ENCODE results near the gene CMSS1. TPM values are rescaled to one million over a fixed set of nuclear protein-coding genes. Genes with fewer than 3 reads are reported as not detected.

CMSS1 gene
- total RNA-seq, 2 experiments from 2014 or later = 34.8 to 37.2 TPM

DNA sequence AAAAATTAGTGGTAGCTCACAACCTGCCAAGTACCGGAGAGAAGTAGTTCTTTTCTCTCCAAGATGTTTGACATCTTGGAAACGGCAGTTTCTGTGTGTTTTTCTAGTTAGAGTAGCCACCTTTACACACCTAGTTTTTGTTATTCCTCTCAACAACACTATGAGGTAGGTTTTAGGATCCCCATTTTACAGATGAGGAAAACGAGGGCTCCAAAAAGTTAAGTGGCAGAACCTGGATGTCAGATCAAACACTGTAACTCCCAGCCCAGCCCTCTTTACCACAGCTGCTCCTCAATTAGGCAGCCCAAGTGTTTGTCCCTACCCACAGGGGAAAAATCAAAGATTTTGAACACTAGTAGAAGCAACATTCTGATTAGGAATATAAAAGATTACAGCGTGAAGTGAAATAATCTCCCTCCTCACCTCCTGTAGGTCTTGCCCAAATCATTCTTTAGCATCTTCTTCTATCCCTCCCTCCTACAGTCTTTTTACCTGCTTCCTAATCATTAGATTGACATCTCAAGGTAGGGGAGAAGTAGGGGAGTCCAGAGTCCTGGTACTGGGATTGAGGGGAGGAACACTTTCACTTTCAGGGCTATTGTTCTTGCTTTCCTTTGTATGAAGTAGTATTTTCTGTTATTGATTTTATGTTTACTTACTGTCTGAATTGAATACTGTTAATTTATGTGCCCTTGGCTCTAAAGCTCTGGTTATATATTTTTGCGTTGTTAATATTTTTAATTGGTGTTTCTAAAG, 142.6 kb downstream of the CMSS1 start:
- Mint-ChIP-seq H3K27me3 (no peaks in the 10 kb centered on the region), H3K4me3 (no peak overlapping the region), H3K4me1 (peaks cover 2% of the 10 kb centered on the region), H3K36me3 (ENCODE audit: low read depth) (no peaks in the 10 kb centered on the region), H3K27ac (no peak overlapping the region), H3K9me3 (no peaks in the 10 kb centered on the region)
- CTCF ChIA-PET = interaction anchor here (0.9 to 2.0 kb wide), 3 partner anchors 10 to 87 kb away, joined by 3 to 6 read pairs (median 3); no protein-coding TSS in a partner anchor
- POLR2A ChIA-PET = no interaction called here
- no peak for DNase-seq

DNA sequence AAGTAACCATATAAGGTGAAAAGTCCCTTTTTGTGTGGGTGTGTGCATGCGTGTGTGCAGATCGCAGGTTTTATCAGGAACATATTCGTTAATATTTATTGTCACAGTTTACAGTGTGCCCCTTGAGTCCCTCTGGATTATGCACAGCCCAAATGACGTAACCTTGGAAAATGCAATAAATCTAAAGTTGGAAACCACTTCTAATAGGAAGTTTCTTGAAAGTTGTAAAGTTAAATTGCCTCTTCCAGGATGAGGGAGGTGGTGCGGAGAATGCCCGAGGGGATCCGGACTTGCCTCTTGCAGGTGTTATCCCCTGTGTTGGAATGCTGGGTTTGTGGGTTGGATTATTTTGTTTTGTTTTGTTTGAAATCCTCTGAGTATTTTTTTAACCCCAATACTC, 143.3 kb downstream of the CMSS1 start:
- Mint-ChIP-seq H3K4me1 (peaks cover 2% of the 10 kb centered on the region), H3K4me3 (no peak overlapping the region), H3K27me3 (no peaks in the 10 kb centered on the region), H3K9me3 (no peaks in the 10 kb centered on the region), H3K36me3 (ENCODE audit: low read depth) (no peaks in the 10 kb centered on the region), H3K27ac (no peak overlapping the region)
- DNase-seq = no peak
- CTCF ChIA-PET = interaction anchor here (1.1 kb wide), 1 partner anchor 10 kb away, joined by 3 read pairs; no protein-coding TSS in a partner anchor
- POLR2A ChIA-PET = no interaction called here

DNA sequence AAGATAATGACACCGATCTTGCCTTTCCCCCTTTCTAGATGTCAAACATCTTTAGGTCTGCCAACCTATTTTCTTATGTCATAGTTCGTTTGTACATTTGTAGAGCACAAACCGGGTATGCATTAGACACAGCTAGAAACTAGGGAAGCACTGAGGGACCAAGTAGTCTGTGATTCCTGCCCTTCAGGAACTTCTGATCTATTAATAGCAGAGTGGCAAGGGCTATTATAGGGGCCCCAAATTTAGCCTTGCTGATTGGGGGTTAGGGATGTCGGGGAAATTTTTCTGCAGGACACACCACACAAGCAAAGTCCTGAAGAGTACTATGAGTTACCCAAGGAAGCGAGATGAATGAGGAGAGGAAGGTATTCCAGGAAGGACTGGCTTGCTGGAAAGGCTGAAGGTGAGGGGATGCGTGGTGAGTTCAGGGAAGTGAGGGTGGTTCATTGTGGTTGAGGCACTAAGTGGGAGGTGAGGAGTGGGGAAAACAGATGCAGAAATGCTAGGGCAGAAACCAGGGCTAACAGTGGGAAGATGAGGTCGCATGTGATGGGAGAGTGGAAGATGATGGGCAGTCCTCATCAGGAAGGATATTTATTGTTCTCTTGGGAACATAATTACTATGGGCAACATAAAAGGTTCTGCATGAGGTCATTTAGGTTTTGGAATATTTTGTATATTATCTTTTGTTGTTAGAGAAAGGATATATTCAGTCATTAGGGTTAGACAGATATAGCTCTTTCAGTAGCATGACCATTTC, 144.3 kb downstream of the CMSS1 start:
- H3K4me1 Mint-ChIP-seq = peaks cover 2% of the 10 kb centered on the region
- no peak for DNase-seq
- no peaks in the 10 kb centered on the region for H3K27me3 Mint-ChIP-seq
- H3K4me3 Mint-ChIP-seq = no peak overlapping the region
- POLR2A ChIA-PET = no interaction called here
- no peaks in the 10 kb centered on the region for H3K36me3 Mint-ChIP-seq (ENCODE audit: low read depth)
- CTCF ChIA-PET = no interaction called here
- no peaks in the 10 kb centered on the region for H3K9me3 Mint-ChIP-seq
- no peak overlapping the region for H3K27ac Mint-ChIP-seq

DNA sequence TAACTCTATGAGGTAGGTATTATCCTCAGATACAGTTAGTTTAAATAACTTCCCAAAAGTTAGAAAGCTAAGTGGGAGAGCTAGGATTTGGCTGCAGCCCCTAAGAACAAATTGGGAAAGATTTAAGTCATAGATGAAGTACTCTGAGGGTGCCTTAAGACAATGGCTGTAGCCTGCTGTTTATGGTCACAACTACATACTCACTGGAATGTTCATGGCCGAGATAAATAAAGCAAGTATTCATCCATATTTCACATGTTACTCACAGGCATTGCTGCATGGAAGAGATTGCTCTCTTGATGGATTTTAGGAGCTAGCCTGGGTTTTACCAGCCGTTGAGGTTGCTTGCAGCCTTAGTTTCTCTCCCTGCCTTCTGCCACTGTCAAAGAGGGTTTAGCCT, 145.0 kb downstream of the CMSS1 start:
- no peak for DNase-seq
- POLR2A ChIA-PET = no interaction called here
- Mint-ChIP-seq H3K9me3 (no peaks in the 10 kb centered on the region), H3K4me3 (no peak overlapping the region), H3K4me1 (peaks cover 2% of the 10 kb centered on the region), H3K27me3 (no peaks in the 10 kb centered on the region), H3K27ac (no peak overlapping the region), H3K36me3 (ENCODE audit: low read depth) (no peaks in the 10 kb centered on the region)
- CTCF ChIA-PET = no interaction called here

DNA sequence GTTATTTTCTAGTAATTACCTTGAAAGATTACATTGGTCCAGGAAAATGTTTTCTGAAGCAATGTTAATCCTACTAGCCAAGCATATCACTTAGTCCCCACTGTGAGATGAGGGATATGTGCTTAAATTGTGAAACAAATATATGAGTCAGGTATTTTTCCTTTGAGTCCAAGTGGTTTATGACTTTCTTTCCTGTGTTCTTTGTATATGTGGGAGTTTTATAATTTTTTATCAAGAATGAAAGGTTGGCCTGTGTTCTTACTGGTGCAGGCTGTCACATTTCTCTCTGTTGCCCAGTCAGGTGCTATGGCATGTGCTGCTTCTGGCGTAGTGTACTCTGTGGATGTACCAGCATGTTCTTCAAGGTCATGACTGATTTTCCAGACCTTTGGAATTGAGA, 147.4 kb downstream of the CMSS1 start:
- no peak overlapping the region for H3K4me3 Mint-ChIP-seq
- ChIA-PET POLR2A (no interaction called here), CTCF (interaction anchor here (1.2 kb wide), 1 partner anchor 79 kb away, joined by 3 read pairs; no protein-coding TSS in a partner anchor)
- H3K27ac Mint-ChIP-seq = no peak overlapping the region
- H3K36me3 Mint-ChIP-seq (ENCODE audit: low read depth) = no peaks in the 10 kb centered on the region
- no peaks in the 10 kb centered on the region for H3K9me3 Mint-ChIP-seq
- H3K4me1 Mint-ChIP-seq = peaks cover 12% of the 10 kb centered on the region
- no peak for DNase-seq
- no peaks in the 10 kb centered on the region for H3K27me3 Mint-ChIP-seq

DNA sequence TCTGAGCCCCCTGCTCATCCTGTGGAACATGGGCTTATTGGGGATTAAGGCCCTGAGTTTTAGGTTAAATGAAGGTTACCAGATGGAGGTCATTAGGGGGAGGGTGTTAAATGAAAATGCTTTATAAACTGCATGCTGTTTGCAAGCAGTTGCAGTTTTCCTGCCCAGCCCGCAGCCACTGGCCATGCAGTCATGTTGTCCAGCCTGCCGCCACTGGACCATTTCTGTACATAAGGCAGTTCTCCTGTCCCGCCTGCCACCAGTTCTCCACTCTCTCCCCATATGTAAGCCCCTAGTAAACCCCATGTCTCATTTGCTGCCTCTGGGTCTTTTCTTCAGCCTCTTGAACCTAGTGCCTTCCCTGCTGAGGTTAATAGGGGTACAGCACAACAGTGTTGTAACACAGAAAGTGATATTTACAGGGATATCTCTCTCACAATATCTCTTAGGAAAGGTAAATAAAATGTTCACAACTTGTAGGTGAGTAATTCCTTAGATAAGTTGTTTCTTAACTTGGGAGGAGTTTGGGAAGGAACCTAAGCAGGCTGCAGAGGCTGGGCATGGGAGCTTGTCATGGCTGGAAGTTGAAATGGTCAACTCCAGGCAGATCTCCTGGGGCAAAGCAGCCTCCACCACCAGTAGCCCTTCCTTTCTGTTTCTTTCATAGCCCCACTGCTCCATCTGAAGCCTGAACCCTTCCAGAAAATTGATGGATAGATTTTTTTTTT, 148.2 kb downstream of the CMSS1 start:
- no peaks in the 10 kb centered on the region for H3K27me3 Mint-ChIP-seq
- H3K4me3 Mint-ChIP-seq = no peak overlapping the region
- H3K36me3 Mint-ChIP-seq (ENCODE audit: low read depth) = no peaks in the 10 kb centered on the region
- H3K9me3 Mint-ChIP-seq = no peaks in the 10 kb centered on the region
- no peak for DNase-seq
- POLR2A ChIA-PET = no interaction called here
- CTCF ChIA-PET = no interaction called here
- peaks cover 18% of the 10 kb centered on the region for H3K4me1 Mint-ChIP-seq
- no peak overlapping the region for H3K27ac Mint-ChIP-seq

DNA sequence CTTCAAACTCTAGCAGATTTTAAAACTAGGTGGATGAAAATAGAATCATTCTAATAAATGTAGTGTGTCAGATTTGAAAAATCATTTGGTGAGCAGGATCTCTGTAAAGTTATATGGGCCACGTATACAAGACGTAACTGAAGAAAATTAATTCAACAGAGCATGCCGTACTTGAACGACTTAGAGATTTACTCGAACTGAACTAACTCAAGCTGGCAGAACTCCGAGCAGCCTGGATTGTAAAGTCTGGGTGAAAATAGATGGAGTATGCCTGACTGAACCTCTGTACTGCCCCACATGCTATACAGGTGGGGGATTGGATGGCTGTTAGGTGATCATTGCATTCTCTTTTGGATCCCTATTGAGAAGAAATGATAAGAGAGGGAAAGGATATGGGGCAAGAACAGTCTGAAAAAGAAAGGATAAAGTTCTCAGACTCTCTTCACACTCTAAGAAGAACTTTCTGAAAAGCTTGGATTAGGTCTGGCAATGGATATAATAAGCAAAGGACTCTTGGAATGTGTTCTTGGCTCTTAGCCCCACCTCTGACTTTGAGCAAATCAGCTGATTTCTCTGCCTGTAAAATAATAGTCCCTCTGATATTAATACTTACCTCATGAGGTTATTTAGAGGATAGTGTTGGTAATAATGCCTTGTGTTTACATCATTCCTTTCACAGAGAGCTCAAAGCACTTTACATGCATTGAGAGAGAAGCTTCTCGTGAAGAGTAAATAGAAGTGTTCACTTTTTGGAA, 149.2 kb downstream of the CMSS1 start:
- Mint-ChIP-seq H3K27ac (no peak overlapping the region), H3K36me3 (ENCODE audit: low read depth) (no peaks in the 10 kb centered on the region), H3K4me1 (peaks cover 18% of the 10 kb centered on the region), H3K9me3 (no peaks in the 10 kb centered on the region), H3K4me3 (no peak overlapping the region), H3K27me3 (no peaks in the 10 kb centered on the region)
- no peak for DNase-seq
- POLR2A ChIA-PET = no interaction called here
- CTCF ChIA-PET = no interaction called here

DNA sequence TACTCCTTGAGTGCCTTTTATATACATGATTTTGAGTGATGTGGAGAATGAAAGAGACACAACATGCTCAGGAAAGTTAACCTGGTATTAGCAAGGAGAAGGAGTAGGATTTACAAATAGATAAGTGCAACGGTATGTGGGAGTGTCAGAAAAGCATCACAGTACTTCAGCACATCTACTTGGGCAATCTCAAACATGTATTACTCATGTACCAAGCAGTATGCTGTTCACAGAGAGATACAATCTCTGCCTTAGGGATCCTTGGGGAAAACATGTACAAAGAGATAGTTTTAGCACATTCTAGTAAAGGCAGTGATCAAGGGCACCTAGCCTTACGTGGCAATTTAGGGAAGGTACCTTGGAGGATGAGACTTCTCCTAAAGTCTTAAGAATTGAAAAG, 150.1 kb downstream of the CMSS1 start:
- no peaks in the 10 kb centered on the region for H3K9me3 Mint-ChIP-seq
- no peak overlapping the region for H3K27ac Mint-ChIP-seq
- no peak overlapping the region for H3K4me3 Mint-ChIP-seq
- CTCF ChIA-PET = no interaction called here
- no peak for DNase-seq
- POLR2A ChIA-PET = no interaction called here
- H3K27me3 Mint-ChIP-seq = no peaks in the 10 kb centered on the region
- peaks cover 18% of the 10 kb centered on the region for H3K4me1 Mint-ChIP-seq
- H3K36me3 Mint-ChIP-seq (ENCODE audit: low read depth) = no peaks in the 10 kb centered on the region

DNA sequence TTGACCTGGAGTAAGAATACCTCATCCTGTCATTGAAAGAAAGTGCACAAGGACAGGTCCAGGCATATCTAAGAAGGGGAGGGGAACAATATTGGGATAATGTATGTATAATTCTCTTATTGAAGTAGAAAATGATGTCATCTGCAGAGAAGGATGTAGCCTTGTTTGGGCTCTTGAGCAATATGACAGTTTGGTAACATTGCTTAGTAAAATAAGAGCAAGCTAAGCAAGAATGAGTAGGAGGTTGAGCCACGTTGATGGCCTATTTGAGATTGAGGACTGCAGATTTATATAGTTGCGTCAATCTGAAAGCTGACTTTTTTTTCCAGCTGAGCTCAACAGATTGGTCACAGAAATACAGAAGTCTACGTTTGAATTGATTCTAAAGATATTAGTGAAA, 151.5 kb downstream of the CMSS1 start:
- Mint-ChIP-seq H3K9me3 (no peaks in the 10 kb centered on the region), H3K36me3 (ENCODE audit: low read depth) (no peaks in the 10 kb centered on the region), H3K4me1 (peaks cover 18% of the 10 kb centered on the region), H3K4me3 (no peak overlapping the region), H3K27ac (no peak overlapping the region), H3K27me3 (no peaks in the 10 kb centered on the region)
- no peak for DNase-seq
- CTCF ChIA-PET = interaction anchor here (1.3 kb wide), 1 partner anchor 18 kb away, joined by 3 read pairs; no protein-coding TSS in a partner anchor
- POLR2A ChIA-PET = no interaction called here

DNA sequence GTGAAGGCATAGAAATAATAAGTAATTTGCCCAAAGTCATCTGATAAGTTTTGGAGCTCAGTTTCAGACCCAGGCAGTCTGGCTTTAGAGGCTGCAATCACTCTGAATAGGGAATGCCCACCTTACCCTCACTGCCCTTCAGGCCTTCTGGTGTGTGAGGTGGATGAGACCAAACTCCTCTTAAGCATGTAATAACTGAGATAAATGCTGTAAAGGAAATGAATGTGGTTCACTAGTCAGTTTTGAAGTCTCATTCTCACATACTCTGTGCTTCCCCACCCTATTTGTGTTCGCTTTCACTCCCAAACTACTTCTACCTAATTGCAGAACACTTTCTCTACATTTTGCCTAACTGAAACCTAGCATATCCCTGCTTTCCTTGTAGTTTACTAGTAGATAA, 152.5 kb downstream of the CMSS1 start:
- ChIA-PET CTCF (no interaction called here), POLR2A (no interaction called here)
- no peak overlapping the region for H3K4me3 Mint-ChIP-seq
- H3K27me3 Mint-ChIP-seq = no peaks in the 10 kb centered on the region
- DNase-seq = no peak
- no peaks in the 10 kb centered on the region for H3K9me3 Mint-ChIP-seq
- H3K4me1 Mint-ChIP-seq = peaks cover 18% of the 10 kb centered on the region
- no peak overlapping the region for H3K27ac Mint-ChIP-seq
- H3K36me3 Mint-ChIP-seq (ENCODE audit: low read depth) = no peaks in the 10 kb centered on the region

DNA sequence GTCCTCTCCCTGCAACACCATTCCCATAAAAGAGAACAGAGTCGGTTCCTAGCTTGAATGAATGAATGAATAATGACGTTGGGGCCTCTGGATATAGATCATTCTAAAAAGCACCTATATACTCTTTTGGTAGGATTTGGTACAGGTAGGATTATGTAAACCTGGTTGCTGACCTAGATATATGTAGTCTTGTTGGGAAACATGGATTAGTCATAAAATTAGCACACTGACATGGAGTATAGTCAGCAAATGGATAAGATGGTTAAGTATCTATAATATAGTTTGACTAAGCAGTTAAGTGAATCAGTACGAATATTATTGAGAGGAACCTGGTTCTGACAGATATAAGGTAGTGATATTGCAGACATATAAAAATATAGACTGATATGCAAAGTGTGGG, 154.1 kb downstream of the CMSS1 start:
- ChIA-PET POLR2A (no interaction called here), CTCF (no interaction called here)

DNA sequence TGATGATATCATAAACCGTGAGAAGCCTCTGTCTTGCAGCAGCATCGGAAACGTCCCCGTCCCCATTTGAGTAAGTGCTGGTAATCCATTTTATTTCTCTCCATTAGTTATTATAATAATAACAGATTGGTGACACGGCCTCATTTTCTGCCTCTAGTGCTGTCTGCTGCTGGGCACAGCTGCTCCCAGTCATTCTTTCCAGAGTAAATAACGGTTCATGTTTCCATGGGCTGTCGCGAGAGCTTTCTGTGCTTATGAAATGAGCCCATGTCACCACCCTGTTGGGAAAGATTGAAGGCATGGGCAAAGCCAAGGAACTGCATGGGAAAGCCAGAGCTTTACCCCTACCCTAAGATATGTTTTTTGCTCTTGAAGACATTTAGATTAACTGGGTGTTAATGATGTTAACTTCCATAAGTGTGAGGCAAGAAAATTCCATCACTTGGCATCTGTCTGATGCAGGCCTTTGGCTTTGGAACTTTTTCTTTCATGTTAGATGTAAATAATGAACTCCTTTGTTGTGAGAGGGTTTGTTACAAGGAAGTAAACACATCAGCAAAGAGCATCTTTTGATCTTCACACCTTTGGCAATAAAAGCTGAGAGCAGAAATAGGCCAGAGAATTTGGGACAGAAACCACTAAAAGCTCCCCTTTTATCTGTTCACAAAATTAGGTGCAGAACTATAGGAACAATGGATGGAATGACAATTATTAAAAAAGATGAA, 154.9 kb downstream of the CMSS1 start:
- no peaks in the 10 kb centered on the region for H3K36me3 Mint-ChIP-seq (ENCODE audit: low read depth)
- POLR2A ChIA-PET = no interaction called here

More for the DNA sequence above, 154.1 kb downstream of the CMSS1 start:
- no peaks in the 10 kb centered on the region for H3K9me3 Mint-ChIP-seq
- H3K27ac Mint-ChIP-seq = no peak overlapping the region
- DNase-seq = no peak
- no peaks in the 10 kb centered on the region for H3K27me3 Mint-ChIP-seq
- H3K4me3 Mint-ChIP-seq = no peak overlapping the region
- H3K4me1 Mint-ChIP-seq = peaks cover 18% of the 10 kb centered on the region
- no peaks in the 10 kb centered on the region for H3K36me3 Mint-ChIP-seq (ENCODE audit: low read depth)

More for the DNA sequence above, 154.9 kb downstream of the CMSS1 start:
- H3K4me3 Mint-ChIP-seq = no peak overlapping the region
- DNase-seq = no peak
- no peak overlapping the region for H3K27ac Mint-ChIP-seq
- no peaks in the 10 kb centered on the region for H3K27me3 Mint-ChIP-seq
- no peaks in the 10 kb centered on the region for H3K9me3 Mint-ChIP-seq
- peaks cover 18% of the 10 kb centered on the region for H3K4me1 Mint-ChIP-seq
- CTCF ChIA-PET = no interaction called here

Data from activated CD4-positive, alpha-beta T cell treated with anti-CD3 and anti-CD28 coated beads, Interleukin-2, amount 10 ng/mL, durations not matched to agents 7 days and 5 days (primary cell).